ENCODE measurements around the gene CYB5R3.
"Not testable (repeated sequence)": the region's sequence is repeated elsewhere in the genome, so short reads cannot be mapped to it uniquely, and the experiment has no call there.

CYB5R3 gene

DNA sequence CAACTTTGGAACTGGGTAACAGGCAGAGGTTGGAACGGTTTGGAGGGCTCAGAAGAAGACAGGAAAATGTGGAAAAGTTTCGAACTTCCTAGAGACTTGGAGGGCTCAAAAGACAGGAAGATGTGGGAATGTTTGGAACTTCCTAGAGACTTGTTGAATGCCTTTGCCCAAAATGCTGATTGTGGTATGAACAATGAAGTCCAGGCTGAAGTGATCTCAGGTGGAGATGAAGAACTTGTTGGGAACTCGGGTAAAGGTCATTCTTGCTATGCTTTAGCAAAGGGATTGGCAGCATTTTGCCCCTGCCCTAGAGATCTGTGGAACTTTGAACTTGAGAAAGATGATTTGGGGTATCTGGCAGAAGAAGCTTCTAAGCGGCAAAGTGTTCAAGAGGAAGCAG is 28.7 kb upstream of the CYB5R3 start:
- DNase-seq = not testable (repeated sequence)

DNA sequence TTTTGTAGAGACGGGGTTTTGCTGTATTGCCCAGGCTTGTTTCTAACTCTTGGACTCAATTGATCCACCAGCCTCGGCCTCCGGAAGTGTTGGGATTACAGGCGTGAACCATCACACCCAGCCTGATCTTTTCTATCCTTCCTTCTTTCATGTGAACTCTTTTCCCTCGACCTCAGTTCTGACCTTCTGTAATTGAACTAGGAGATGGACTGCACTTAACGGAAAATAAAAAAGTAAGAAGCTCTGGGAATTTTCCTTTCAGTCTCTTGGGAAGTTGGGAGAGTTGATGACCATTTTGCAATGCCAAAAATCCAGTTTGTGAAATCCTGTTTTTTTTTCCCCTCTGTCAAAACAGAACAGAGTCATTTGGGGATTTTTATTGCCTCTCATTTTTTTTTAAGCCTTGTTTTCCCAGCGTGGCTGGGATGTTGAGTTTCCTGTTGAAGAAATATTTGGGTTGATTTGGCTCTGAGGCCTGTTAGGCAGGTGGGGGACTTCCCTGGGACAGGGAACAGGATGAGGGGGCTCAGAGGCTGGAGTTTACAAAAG is 26.9 kb upstream of the CYB5R3 start:
- DNase-seq = no peak

DNA sequence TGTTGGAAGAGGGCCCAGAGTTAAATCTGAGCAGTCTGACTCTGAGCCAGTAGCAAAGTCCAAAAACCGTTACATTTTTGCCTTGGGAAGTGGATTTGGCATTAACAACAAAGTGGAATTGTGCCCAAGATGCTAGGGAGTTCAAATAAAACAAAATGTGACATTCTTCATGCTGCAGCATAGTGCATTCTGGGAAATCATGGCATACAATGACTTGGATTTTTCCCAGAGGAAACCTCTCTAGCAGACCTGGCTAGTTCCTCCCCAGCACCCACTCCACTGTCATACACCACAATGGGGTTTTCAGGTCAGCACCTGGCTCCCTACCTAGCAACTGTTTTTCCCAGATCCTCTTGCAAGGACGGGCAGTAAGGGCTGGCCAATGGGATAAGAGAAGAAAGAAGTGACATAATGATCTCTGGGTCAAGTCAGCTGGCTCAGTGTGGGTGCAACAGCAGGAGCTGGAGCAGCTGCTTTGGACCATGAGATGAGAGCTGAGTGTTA is 24.8 kb upstream of the CYB5R3 start:
- DNase-seq = peak in 1 of 2 experiments; percentile 16

DNA sequence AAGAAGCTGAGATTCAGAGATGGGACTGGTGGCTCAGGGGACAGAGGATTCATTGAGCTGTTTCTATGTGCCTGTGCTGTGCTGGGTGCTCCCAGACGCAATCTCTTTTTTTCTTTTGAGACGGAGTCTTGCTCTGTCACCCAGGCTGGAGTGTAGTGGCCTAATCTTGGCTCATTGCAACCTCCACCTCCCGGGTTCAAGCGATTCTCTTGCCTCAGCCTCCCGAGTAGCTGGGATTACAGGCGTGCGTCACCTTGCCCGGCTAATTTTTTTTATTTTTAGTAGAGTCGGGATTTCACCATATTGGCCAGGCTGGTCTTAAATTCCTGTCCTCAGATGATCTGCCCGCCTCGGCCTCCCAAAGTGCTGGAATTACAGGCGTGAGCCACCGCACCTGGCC is 23.9 kb upstream of the CYB5R3 start:
- not testable (repeated sequence) for DNase-seq

DNA sequence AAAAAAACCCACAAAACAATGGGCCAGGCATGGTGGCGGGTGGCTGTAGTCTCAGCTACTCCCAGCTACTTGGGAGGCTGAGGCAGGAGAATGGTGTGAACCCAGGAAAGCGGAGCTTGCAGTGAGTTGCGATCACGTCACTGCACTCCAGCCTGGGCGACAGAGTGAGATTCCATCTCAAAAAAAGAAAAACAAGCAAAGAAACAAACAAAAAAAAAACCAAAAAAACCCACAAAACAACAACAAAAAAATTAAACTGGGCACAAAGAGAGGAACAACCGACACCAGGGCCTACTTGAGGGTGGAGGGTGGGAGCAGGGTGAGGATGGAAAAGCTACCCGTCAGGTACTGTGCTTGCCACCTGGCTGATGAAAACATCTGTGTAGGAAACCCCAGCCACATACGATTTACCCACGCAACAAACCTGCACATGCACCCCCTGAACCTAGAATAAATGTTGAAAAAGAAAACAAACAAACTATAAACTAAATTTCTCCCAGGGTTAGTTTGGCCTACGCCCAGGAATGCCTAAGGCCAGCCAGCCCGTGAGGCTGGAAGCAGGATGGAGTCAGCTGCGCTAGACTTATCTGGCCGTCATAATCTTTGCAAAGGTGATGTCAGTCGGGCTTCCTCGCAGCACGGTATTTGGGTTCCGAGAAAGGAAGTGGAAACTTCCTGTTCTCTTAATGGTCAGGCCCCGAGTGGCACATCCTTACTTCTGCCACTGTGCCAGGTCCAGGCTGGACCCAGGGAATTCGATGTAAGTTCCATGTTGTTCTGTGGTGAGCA is 21.9 kb upstream of the CYB5R3 start:
- no peak for DNase-seq

DNA sequence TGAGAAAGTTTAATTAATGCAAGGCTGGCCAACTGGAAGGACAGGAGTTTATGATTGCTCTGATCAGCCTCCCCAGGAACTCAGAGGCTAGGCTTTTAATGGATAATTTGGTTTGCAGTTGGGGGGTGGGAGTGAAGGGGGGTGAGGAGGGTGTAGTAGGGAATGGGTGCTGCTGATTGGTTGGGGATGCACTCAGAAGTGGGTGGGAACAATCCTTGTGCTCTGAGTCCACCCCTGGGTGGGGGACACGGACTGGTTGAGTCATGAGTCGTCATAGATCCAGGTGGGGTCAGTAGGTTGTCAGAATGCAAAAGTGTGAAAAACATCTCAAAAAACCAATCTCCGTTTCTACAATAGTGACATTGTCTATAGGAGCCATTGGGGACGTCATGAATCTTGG is 20.9 kb upstream of the CYB5R3 start:
- no peak for DNase-seq

DNA sequence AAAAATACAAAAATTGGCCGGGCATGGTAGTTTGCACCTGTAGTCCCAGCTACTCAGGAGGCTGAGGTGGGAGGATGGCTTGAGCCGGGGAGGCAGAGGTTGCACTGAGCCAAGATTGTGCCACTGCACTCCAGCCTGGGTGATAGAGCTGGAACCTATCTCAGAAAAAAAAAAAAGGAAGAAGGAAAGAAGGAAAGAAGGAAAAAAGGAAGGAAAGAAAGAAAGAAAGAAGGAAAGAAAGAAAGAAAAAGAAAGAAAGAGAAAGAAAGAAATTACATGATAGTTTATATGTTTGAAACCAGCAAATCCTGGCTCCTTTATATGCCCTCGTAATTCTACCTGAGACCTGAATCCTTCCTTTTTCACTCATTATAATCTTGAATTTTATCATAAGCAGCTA is 17.2 kb upstream of the CYB5R3 start:
- not testable (repeated sequence) for DNase-seq

DNA sequence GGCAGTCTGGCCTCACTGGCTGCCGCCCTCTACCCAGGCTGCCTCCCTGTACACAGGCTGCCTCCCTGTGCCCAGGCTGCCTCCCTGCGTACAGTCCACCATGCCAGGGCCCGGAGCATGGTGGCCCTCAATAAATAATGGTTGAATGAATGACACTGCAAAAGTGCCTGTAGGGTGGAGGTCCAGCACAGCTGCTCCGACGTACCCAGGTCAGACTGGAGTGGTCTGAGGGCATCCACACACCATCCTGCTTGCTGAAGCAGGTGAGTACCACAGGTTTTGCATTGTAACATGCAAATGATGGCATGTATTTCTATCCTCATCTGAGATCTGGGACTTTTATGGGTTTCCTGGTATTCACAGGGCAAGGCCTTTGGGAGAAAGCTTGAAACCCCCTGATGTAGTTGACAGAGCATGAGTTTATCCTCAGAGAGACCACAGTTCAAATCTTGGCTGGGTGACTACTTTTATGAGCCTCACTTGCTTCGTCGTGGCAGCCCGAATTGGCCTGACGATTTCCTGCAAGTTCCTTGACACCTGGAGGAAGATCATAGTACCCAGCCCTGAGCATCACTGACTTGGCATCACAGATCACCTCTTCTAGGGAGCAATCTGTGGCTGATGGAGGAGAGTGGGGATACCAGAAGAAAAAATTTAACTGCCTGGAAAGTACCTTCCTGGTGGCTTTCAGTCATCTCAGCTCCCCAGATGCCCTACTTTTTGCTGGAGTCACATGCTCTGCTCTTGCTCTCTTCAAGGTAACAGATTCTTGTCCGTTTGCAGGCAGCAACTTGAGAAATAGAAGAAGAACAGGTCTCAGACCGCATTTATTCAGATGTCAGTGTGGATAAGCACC is 16.0 kb upstream of the CYB5R3 start:
- no peak for DNase-seq

DNA sequence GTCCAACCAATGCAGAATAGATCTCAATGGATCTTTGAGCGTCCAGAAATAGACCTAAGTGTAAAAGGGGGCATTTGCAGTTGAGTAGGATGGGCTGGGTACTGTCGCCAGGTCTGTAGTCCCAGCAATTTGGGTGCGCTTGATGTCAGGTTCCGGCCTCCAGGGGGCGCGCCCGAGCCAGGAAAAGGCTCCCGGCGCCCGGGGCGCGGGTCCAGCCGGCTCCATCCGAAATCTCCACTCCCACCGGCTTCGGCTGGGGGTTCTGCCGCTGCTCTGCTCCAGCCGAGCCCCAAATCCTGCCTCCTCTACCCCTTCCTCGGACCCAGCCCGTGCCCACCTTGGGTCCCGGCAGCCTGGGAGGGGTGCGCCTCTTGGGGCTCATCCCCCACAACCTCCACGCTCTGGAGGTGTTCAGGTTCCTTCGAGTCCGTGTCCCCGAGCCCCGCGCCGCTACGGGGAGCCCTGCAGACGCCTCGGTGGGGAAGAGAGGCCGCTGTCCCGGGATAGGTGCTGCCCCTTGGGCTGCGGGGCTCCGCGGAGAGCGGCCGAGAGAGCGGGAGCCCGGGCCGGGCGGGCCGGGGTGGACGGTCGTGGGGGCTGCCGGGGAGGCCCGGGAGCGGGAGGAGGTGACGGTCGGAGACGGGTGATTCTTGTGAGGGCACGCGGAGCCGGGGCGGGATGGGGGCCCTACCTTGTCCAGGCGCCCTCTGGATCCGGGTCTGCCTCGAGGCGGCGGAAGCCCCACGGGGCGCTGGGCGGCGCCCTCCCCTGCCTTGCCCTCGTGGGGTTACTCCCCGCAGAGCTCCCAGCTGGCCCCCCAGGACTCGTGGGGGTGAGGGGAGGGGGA is 13.0 kb upstream of the CYB5R3 start:
- peak in 1 of 2 experiments; percentile 57 for DNase-seq

DNA sequence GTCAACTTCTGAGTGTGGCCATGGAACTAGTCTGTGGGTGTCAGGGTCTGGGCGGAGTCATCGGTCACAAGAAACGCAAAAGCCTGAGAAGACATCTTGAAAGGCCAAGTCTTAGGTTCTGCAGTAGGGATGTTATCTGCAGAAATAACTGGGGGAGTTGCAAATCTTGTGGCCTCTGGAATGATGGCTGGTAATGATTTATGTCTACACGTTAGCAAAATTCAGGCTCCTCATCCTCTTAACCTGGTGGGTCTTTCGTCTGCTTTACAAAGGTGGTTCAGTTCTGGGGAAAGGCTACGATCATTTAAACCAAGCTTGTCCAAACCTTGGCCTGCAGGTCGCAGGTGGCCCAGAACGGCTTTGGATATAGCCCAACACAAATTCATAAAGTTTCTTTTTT is 7.4 kb upstream of the CYB5R3 start:
- no peak for DNase-seq

DNA sequence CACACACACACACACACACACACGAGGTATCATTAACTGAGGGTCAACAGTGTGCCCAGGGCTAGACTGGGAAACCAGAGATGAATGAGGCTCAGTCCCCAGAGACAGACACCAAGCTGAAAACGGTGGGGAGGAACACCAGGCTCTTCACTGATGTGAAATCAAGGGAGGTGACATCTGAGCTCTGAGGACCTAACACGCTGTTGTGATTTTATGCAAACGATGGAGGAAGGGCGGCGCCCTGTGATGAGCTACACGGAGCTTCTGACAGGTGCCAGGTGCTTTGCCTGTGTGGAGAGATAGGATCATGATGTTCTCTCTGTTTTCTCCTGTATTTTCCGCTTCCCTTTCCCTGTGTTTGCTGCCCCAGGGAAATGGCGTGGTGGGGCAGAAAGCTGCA is 6.5 kb upstream of the CYB5R3 start:
- DNase-seq = no peak

DNA sequence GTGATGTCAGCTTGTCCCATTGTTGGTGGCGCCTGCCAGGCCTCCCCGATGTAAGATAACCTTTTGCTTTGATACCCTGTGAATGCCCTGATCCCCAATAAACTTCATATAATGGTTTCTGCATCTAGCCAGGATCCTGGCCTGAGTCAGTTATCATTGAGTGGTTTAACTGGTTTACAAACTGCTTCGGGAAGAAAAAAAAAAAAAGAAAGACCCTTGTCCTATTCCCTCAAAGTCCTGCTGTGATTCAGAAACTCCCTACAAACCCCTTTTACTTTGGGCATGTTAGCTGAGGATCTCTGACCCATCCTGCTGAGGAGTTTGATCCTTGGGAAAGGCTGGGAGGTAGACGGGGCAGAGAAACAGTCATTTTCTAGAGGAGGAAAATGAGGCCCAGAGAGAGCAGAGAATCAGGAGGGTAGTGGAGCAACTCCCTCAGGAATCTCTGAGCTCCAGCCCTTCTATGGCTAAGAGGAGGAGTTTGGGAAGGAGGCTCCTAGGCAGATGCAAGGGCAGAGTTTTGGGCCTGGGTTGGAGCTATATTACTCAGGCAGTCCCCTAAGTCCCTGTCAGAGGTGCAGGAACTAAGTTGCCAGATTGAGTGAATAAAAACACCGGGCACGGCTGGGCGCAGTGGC is 5.4 kb upstream of the CYB5R3 start:
- no peak for DNase-seq

DNA sequence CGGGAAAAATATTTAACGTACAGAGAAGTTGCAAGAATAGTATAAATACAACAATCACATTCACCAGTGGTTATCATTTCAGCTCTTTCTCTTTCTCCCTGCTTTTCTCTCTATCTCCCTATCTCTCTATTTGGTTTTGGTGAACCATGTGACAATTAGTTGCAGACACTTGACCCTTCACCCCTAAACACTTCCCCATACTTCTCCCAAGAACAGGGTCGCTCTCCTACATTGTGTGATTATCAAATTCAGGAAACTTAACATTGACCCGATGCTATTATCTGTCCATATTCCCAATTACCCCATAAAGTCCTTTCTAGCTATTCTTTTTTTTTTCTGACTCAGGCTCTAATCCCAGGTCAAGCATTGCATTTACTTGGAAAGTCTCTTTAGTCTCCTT is 4.8 kb upstream of the CYB5R3 start:
- no peak for DNase-seq

DNA sequence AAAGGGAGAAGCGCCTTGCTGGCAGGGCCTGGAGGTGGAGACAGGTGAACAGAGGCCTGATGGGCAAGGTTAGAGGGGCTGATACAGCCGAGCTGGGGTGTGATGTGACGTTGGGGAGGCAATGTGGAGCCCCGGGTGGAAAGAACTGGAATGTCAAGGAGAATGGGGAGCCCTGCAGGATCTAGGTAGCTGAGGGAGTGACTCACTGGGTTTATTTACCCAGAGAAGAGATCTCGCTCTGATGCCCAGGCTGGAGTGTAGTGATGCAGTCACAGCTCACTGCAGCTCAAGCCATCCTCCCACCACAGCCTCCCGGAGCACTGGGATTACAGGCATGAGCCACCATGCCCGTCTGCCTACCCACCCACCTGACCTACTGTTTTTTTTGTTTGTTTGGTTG is 1.9 kb upstream of the CYB5R3 start:
- DNase-seq = no peak

DNA sequence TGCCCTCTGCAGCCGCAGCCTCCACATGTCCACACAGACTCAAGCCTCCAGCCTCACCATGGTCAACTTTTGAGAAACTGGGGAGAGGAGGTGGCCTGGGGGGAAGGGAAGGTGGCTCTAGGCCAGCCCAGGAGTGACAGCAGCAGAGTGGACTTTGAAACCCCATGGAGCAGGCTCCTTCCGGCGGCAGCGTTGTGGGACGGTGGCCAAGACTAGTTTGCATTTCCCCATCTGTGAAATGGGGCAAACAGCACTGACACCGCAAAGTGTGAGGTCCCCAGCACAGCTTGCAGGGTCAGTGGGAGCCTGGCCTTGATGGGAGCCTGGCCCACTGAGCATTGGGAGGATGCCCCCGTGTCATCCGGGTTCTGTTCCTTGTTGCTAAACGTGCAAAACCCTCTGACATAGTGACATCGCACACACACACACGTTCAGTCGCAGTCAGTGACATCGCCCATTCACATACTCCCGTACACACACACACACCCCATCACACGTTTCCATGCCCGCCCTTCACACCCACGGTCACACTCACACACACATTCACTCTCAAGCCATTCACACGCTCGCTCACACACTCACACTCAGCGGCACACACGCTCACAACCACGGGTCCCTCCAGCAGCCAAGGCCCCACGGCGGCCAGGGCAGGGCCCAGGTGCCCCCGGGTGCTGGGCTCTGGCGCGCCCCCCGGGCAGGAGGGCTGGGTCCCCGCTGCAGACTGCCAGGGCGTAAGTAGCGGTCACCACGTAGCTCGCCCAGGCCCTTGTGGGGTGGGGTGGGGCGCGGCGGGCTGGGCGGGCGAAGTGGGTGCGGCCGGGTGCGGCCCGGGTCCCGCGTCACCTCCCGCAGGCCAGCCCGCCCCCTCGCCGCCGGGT is 585 bp downstream of the CYB5R3 start:
- no peak for DNase-seq

DNA sequence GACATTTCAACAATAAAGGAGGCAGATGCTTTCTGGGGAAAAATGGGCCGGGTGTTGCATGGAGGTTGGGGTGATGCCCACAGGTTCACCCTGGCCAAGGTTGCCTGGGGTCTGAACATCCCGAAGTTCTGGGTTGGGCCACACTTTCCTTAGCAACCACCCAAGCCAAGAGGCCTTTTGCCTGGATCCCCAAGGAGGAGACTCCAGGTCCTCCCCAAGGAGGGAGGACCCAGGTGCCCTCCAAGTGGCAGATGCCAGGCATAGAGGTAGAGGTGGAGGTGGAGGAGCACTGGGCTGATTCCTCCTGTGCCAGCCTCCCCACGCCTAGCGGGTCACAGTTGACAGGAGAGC is 1.2 kb downstream of the CYB5R3 start:
- DNase-seq = no peak

DNA sequence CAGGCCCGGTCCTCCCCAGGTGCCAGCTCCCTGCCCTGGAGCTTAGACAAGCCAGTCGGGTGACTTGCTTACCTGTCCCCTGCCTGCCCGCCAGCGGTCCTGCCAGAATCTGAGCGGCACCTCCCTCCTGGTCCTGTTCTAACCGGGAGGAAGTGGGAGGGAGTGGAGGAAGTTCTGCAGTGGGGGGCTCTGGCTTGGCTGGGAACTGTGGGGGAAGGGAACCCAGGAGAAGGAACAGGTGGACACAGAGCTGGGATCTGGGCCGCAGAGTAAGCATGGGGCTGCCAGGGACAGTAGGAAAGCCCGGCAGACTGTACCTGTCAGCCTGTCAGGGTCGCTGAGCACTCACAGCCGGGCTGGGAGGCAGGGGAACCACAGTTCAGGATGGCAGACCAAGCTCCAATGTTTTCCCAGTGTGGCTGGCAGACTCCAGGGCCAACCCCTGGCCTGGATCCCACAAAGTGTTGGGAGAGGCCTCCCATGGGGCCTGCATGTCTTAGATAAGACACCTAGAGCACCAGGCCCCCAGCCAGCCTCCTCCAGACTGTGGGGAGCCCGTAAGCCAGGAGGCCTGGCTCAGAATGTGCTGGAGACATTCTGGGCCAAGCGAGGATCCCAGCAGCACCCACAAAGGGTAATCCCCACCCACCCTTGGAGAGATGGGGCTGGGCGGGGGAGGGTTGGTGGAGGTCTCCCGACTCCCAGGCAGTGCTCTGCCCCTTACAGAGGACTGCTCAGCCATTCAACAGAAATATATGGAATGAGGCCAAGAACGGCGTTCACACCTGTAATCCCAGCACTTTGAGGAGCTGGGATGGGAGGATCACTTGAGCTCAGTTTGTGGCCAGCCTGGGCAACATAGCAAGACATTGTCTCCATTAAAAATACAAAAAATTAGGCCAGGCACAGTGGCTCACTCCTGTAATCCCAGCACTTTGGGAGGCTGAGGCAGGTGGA is 2.3 kb downstream of the CYB5R3 start:
- DNase-seq = no peak

DNA sequence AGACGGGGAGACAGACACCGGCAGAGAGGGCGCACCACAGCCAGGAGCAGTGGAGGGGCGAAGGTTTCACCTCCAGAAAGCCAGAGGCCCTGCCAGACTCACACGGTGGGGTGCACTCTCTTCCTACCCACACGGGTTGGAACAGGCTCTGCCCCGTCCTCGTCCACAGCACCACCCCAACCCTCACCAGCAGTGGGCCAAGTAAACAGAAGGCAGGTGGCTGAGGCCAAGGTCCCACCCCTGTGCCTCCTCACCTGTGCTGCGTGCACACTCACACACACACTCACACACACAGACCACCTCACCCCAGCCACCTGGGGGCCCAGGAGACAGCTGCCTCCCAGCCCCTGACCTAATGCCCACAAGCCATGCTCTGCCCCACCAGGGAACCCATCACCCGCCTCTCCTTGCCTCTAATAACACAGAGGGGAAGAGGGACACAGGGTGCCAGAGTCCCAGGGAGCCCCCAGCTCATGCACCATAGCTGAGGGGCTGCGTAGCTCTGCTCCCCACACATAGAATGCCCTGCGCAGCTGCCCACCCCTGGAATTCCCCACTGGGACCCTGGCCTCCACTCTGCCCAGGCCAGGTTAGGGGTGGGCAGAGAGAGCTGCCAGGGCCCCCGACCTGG is 3.1 kb downstream of the CYB5R3 start:
- DNase-seq = no peak

DNA sequence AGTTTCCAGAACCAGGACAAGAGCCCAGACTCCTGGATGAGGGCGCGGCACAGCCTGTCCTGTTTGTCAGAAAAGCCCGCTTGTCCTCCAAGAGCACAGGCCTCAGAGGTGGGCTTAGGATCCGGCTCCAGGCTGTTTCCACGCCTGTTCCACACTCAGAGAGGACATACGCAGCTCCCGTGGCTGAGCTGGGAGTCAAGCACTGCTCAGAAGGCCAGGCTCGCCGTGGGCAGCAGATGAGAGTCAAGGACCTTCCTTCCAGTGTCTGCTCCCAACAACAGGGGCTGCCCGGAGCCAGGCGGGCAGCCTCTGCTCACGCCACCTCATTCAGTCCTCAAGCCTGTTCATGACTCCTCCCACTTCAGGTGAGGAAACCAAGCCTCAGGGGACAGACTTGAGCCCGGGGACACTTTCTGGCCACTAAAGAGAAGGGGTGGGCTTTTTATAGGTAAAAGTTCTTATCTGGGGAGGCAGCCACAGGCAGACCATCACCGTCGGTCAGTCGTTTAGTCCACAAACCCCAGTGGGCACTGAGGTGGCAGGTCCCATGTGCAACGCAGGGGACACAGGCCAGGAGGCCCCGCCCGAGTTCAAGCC is 3.8 kb downstream of the CYB5R3 start:
- DNase-seq = no peak
